K562 (cell line): ENCODE measurements around the gene UBR7. TPM values are rescaled to one million over a fixed set of nuclear protein-coding genes. Genes with fewer than 3 reads are reported as not detected.

ENCODE experiments used
- ATF3 ChIP-seq, 2 experiments: fragments of 450-650 bp in 1 of 2; sonication (generic) in 1 of 2; formaldehyde crosslinking in 1 of 2; IDR thresholded peaks in 1 of 2; conservative IDR thresholded peaks in 1 of 2; 2 replicates each; pipeline versions ENCODE4 v1.6.1 to v1.8.1; 2016 to 2023; ENCODE audit warnings: mild to moderate bottlenecking in 2 of 2, moderate library complexity in 2 of 2, inconsistent platforms in 1 of 2, missing genetic modification reagents in 1 of 2
- CHD7 ChIP-seq: fragments of 200-600 bp; sonication (generic); IDR thresholded peaks from one replicate; pipeline ENCODE4 v1.6.1; 2012; ENCODE audit warnings: mild to moderate bottlenecking, low read depth, low read length, inconsistent platforms
- DIDO1 ChIP-seq: fragments of 450-650 bp; IDR thresholded peaks from 2 replicates; pipeline ENCODE4 v1.6.1; 2016; ENCODE audit warnings: low read depth, missing biosample characterization, missing genetic modification characterization
- HDAC8 ChIP-seq: fragments of 450-650 bp; IDR thresholded peaks from 2 replicates; pipeline ENCODE4 v1.6.1; 2016; ENCODE audit warnings: mild to moderate bottlenecking, missing genetic modification characterization, moderate library complexity, missing compliant biosample characterization
- HEY1 ChIP-seq: fragments of 250-450 bp; sonication (Bioruptor Pico); IDR thresholded peaks from 2 replicates; pipeline ENCODE4 v1.5.0; 2020; ENCODE audit warnings: mild to moderate bottlenecking, moderate library complexity, borderline replicate concordance
- MCM2 ChIP-seq: fragments of 450-650 bp; IDR thresholded peaks from 2 replicates; pipeline ENCODE4 v1.6.1; 2017; ENCODE audit warnings: low read depth, mild to moderate bottlenecking
- MTA1 ChIP-seq: fragments of 450-650 bp; IDR thresholded peaks from 2 replicates; pipeline ENCODE4 v1.6.1; 2017; ENCODE audit warnings: borderline replicate concordance
- MTA2 ChIP-seq: fragments of 450-650 bp; IDR thresholded peaks from 2 replicates; pipeline ENCODE4 v1.6.1; 2016; ENCODE audit warnings: low read depth
- SRSF3 ChIP-seq: fragments of 200-400 bp; formaldehyde crosslinking; IDR thresholded peaks from 2 replicates; pipeline ENCODE4 v1.6.1; 2016; ENCODE audit warnings: mild to moderate bottlenecking, low read length, moderate library complexity; ENCODE audit not compliant: insufficient read depth
- ZNF174 ChIP-seq: fragments of 250-450 bp; sonication (Bioruptor Pico); IDR thresholded peaks from 2 replicates; pipeline ENCODE4 v1.4.0; 2020; ENCODE audit warnings: mild to moderate bottlenecking
- ZNF431 ChIP-seq: sonication (generic); formaldehyde crosslinking; IDR thresholded peaks from 2 replicates; pipeline ENCODE4 v1.8.0; 2022; ENCODE audit warnings: mild to moderate bottlenecking, missing genetic modification reagents
- ZNF695 ChIP-seq: fragments of 450-650 bp; formaldehyde crosslinking; IDR thresholded peaks from 2 replicates; pipeline ENCODE4 v1.4.0; 2020; ENCODE audit warnings: mild to moderate bottlenecking, moderate library complexity
- ZSCAN29 ChIP-seq: fragments of 450-650 bp; IDR thresholded peaks from 2 replicates; pipeline ENCODE4 v1.6.1; 2017
- polyA plus RNA-seq, 8 experiments: library from polyadenylated mRNA; depleted of rRNA in 4 of 8; stranded (reverse) in 5 of 8; unstranded in 3 of 8; fragments of >200 nt; fragmentation: Nextera tagmentation in 2 of 8; fragmentation: Illumina TruSeq in 1 of 8; extraction: Ambion mirVana in 2 of 8; extraction: Trizol in 1 of 8; gene quantifications; 2 replicates each; pipeline versions ENCODE4 v1.2.1 to v1.2.3, GENCODE V29; 2011 to 2014; ENCODE audit warnings: inconsistent platforms in 1 of 8, missing spikeins in 1 of 8
- total RNA-seq, 7 experiments: library from RNA; depleted of rRNA in 6 of 7; stranded (reverse); fragments of >200 nt in 6 of 7; fragmentation: Illumina TruSeq in 2 of 7; extraction: Trizol in 2 of 7; gene quantifications; 2 replicates each; pipeline versions ENCODE4 v1.2.1 to v1.2.3, GENCODE V29; 2011 to 2021; ENCODE audit warnings: low replicate concordance in 1 of 7

The UBR7 gene
- total and polyA plus RNA-seq, 9 of the 15 experiments (the other 6 are each of a cell fraction or from before 2014, with no cell fraction given), result 12.5 to 63.0 (median 34.4) TPM

GRCh38 chr14:93184391-93185348 is 22.4 kb upstream of the UBR7 start, which contains the start of the genes LYSET and MOAP1 (continued):
- TF ChIP-seq ZSCAN29 (no peak), MTA2 (no peak), MCM2 (no peak), ZNF174 (CRISPR knock-in tag) (no peak), DIDO1 (tag) (no peak), ATF3 (IDR thresholded peaks at IDR 0.05) (peak; percentile 52), ATF3 (CRISPR knock-in tag; conservative IDR thresholded peaks at IDR 0.05) (no peak), MTA1 (no peak), HEY1 (no peak), CHD7 (no peak), HDAC8 (tag) (no peak), ZNF431 (CRISPR knock-in tag) (0 out of 2 replicates have a peak, but pooled peaks have one; percentile 24), SRSF3 (no peak), ZNF695 (CRISPR knock-in tag) (no peak)
